ENCODE measurements around the gene ERCC2. TPM values are rescaled to one million over a fixed set of nuclear protein-coding genes. Genes with fewer than 3 reads are reported as not detected.

The ERCC2 gene
- 31.0 and 71.6 TPM in 2 replicates for total RNA-seq (ENCODE audit: low replicate concordance)

GRCh38 chr19:45370410-45371204 is at the start of gene ERCC2:
Gene ERCC2 (minus strand): TSS chr19:45370573. CDS start chr19:45370540, 33 bp downstream.
- DNase-seq (ENCODE audit: low spot score) = peak; percentile 99
- Mint-ChIP-seq H3K36me3 (no peaks in the 10 kb centered on the region), H3K27ac (peak within 1 kb of the TSS; percentile 99), H3K27me3 (ENCODE audit: insufficient read depth, low read depth) (peaks cover 8% of the 10 kb centered on the region), H3K9me3 (no peaks in the 10 kb centered on the region), H3K4me3 (peak within 1 kb of the TSS; percentile 91), H3K4me1 (peaks cover 27% of the 10 kb centered on the region)
- Histone ChIP-seq H3K9ac (no peak within 1 kb of the TSS), H3K27me3 (no peaks in the 10 kb centered on the region), H3F3A (ENCODE audit: low read depth) (peaks cover 25% of the 10 kb centered on the region), H4K20me1 (ENCODE audit: low read depth) (peaks cover 19% of the 10 kb centered on the region), H3K27ac (peak within 1 kb of the TSS; percentile 61), H3K79me2 (ENCODE audit: low read depth) (peaks cover 23% of the 10 kb centered on the region), H3K4me3 (peak within 1 kb of the TSS; percentile 85), H2AFZ (replicated peaks) (peak within 1 kb of the TSS; percentile 65), H3K36me3 (no peaks in the 10 kb centered on the region), H3K4me1 (peaks cover 9% of the 10 kb centered on the region), H3K4me2 (peak within 1 kb of the TSS; percentile 77), H3K9me3 (ENCODE audit: low read depth) (no peaks in the 10 kb centered on the region)
- TF ChIP-seq EZH2 (IDR thresholded peaks at IDR 0.05) (no peak), EZH2phosphoT487 (IDR thresholded peaks at IDR 0.05) (no peak)
- TF ChIP-seq, protein P1, sequence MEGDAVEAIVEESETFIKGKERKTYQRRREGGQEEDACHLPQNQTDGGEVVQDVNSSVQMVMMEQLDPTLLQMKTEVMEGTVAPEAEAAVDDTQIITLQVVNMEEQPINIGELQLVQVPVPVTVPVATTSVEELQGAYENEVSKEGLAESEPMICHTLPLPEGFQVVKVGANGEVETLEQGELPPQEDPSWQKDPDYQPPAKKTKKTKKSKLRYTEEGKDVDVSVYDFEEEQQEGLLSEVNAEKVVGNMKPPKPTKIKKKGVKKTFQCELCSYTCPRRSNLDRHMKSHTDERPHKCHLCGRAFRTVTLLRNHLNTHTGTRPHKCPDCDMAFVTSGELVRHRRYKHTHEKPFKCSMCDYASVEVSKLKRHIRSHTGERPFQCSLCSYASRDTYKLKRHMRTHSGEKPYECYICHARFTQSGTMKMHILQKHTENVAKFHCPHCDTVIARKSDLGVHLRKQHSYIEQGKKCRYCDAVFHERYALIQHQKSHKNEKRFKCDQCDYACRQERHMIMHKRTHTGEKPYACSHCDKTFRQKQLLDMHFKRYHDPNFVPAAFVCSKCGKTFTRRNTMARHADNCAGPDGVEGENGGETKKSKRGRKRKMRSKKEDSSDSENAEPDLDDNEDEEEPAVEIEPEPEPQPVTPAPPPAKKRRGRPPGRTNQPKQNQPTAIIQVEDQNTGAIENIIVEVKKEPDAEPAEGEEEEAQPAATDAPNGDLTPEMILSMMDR (IDR thresholded peaks at IDR 0.05) = no peak

- Histone ChIP-seq H3K36me3 (no peaks in the 10 kb centered on the region), H3K79me2 (ENCODE audit: low read depth) (peaks cover 15% of the 10 kb centered on the region), H3K9me3 (ENCODE audit: low read depth) (no peaks in the 10 kb centered on the region), H3F3A (ENCODE audit: low read depth) (peaks cover 18% of the 10 kb centered on the region), H4K20me1 (ENCODE audit: low read depth) (peaks cover 13% of the 10 kb centered on the region), H3K4me1 (peaks cover 5% of the 10 kb centered on the region), H3K4me3 (no peak overlapping the region), H3K9ac (no peak overlapping the region), H2AFZ (replicated peaks) (no peak overlapping the region), H3K27ac (no peak overlapping the region), H3K4me2 (no peak overlapping the region), H3K27me3 (no peaks in the 10 kb centered on the region)
- peaks cover 25% of the 10 kb centered on the region for H3K4me1 Mint-ChIP-seq
- no peak overlapping the region for H3K27ac Mint-ChIP-seq
- no peak overlapping the region for H3K4me3 Mint-ChIP-seq
- peaks cover 8% of the 10 kb centered on the region for H3K27me3 Mint-ChIP-seq (ENCODE audit: insufficient read depth, low read depth)
- TF ChIP-seq EZH2phosphoT487 (IDR thresholded peaks at IDR 0.05) = no peak
- no peak for TF ChIP-seq EZH2 (IDR thresholded peaks at IDR 0.05)
- TF ChIP-seq, protein P1 (IDR thresholded peaks at IDR 0.05) = no peak
- no peak for DNase-seq (ENCODE audit: low spot score)
- H3K36me3 Mint-ChIP-seq = peaks cover 17% of the 10 kb centered on the region
- H3K9me3 Mint-ChIP-seq = no peaks in the 10 kb centered on the region
These were observed 49.5 kb upstream of the ERCC2 start for GRCh38 chr19:45419895-45420294.

GRCh38 chr19:45419396-45419795 is 49.0 kb upstream of the ERCC2 start:
- TF ChIP-seq EZH2phosphoT487 (IDR thresholded peaks at IDR 0.05) = no peak
- TF ChIP-seq, protein P1 (IDR thresholded peaks at IDR 0.05) = no peak
- TF ChIP-seq EZH2 (IDR thresholded peaks at IDR 0.05) = no peak
- H2AFZ ChIP-seq (replicated peaks) = no peak overlapping the region
- Mint-ChIP-seq H3K9me3 (no peaks in the 10 kb centered on the region), H3K4me3 (no peak overlapping the region), H3K36me3 (peaks cover 22% of the 10 kb centered on the region), H3K27me3 (ENCODE audit: insufficient read depth, low read depth) (peaks cover 8% of the 10 kb centered on the region), H3K27ac (no peak overlapping the region), H3K4me1 (peaks cover 20% of the 10 kb centered on the region)
- H3K9me3 ChIP-seq (ENCODE audit: low read depth) = no peaks in the 10 kb centered on the region
- no peak overlapping the region for H3K4me3 ChIP-seq
- no peak for DNase-seq (ENCODE audit: low spot score)
- no peak overlapping the region for H3K27ac ChIP-seq
- H3K36me3 ChIP-seq = no peaks in the 10 kb centered on the region
- no peaks in the 10 kb centered on the region for H3K27me3 ChIP-seq
- no peak overlapping the region for H3K4me2 ChIP-seq
- H4K20me1 ChIP-seq (ENCODE audit: low read depth) = peaks cover 13% of the 10 kb centered on the region
- peaks cover 1% of the 10 kb centered on the region for H3K4me1 ChIP-seq
- H3F3A ChIP-seq (ENCODE audit: low read depth) = peaks cover 13% of the 10 kb centered on the region
- H3K79me2 ChIP-seq (ENCODE audit: low read depth) = peaks cover 15% of the 10 kb centered on the region
- H3K9ac ChIP-seq = no peak overlapping the region
